HG03066 (cell line): Measurements from ENCODE around the gene CDSN.
A peak's percentile ranks its signal among the peaks of the same experiment; 100 is the strongest.
"Not testable (repeated sequence)": the region's sequence is repeated elsewhere in the genome, so short reads cannot be mapped to it uniquely, and the experiment has no call there.

Source experiments
- ATAC-seq: cut with Tn5 transposase; IDR thresholded peaks from one replicate; pipeline ENCODE4 v1.9.1; 2021; ENCODE audit warnings: low read depth; ENCODE audit not compliant: unreplicated experiment

CDSN gene, protein sequence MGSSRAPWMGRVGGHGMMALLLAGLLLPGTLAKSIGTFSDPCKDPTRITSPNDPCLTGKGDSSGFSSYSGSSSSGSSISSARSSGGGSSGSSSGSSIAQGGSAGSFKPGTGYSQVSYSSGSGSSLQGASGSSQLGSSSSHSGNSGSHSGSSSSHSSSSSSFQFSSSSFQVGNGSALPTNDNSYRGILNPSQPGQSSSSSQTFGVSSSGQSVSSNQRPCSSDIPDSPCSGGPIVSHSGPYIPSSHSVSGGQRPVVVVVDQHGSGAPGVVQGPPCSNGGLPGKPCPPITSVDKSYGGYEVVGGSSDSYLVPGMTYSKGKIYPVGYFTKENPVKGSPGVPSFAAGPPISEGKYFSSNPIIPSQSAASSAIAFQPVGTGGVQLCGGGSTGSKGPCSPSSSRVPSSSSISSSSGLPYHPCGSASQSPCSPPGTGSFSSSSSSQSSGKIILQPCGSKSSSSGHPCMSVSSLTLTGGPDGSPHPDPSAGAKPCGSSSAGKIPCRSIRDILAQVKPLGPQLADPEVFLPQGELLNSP

DNA sequence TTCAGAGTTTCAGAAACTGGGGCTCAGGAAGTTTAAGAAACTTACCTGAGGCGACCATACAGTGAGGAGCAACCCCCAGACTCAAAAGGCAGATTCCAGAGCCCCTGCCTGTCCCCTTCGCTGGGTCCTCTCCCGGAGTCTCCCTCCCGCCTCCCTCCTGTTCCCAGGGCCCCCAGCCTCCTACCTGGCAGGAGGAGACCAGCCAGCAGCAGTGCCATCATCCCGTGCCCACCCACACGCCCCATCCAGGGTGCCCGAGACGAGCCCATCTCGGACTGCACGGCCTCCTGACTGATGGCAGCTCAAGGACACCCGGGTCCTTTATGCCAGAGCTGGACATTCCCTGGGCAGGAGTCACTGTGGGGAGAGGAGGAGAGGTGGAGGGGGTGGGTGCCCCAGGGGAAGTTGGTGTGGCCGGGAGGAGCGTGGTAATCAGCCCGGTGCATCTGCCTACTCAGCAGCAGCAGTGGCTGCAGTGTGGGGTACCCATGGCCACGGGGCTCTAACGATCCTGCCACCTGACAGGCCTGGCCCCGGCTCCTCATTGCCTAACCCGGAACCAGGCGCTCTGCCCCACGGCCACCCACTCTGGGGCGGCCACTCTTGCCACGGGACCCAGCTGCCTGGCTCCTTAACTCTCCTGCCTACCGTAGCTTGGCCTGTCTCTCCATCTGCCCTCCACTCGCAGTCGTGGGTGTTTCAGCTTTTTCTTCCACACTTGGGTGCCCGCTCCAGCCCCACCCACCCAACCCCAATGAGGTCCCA, at the start of gene CDSN:
CDSN (minus strand) TSS at position 296 of the 765 bp plus-strand sequence; CDS start at position 269, 27 bp downstream.
- ATAC-seq = no peak

DNA sequence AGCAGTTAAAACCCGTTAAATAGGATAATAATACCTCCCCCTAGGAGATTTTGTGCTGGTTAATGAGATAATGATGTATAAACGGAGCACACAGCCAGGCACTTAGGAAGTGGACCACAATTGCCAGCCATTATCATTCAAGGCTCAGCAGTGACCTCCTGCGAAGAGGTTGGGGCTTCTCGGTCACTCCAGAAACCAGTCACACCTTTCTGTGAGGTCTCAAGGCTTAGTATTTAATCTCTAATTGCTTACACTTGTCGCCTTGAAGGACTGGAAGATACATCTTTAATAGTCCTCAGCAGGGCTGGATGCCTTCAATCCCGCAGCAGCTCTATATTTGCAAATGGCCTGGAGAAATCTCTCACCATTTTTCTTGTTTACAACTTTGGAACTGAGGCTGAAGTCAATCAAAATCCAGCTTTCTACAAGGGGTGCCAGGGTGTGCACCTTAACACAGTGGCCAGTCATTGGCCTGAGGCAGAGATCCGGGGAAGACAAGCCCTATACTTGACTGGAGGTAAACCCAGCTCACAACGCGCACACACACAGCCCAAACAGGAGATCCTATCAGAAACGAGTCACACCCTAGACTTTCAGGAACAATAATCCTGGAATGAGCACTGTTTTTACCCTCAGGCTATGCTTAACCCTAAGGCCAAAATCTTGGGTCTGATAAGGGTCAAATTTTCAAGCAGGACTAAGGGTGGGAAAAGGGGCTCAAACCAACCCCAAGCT, 49.0 kb upstream of the CDSN start:
- no peak for ATAC-seq

DNA sequence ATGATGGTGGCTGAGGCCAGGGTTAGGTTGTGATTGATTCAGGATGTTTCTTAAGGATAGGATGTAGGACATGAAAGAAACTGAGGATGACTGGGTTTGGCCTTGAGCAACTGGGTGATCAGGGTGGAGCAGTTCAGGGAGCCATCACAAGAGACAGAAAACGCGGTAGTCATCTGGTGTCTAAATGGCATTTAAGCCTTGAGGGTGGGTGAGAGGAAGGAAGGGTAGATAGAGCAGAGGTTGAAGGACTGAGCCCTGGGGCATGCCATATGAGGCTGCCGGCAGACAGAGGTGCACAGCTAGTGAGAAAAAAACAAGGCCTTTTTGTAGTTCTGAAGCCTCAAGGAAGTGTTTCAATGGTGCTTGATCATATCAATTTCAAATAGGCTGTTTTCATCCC, 48.4 kb upstream of the CDSN start:
- ATAC-seq = no peak

DNA sequence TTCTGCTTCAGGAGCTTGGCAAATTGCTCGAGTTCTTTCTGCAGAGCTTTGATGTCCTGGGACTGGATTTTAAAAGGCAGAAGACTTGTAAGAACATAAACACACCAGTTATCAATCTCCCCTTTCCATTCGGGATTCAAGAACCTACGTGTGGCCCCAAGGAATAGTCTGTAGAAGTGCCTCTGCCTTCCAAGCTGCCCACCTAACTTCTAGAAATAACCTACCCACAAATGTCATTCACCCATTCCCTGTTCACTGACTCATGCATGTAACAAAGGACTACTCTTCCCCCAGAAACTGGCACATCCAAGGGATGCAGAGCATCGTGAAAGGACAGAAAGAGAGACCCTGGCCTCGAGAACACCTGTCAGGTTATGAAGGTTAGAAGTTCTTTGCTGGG, 45.7 kb upstream of the CDSN start:
- no peak for ATAC-seq

DNA sequence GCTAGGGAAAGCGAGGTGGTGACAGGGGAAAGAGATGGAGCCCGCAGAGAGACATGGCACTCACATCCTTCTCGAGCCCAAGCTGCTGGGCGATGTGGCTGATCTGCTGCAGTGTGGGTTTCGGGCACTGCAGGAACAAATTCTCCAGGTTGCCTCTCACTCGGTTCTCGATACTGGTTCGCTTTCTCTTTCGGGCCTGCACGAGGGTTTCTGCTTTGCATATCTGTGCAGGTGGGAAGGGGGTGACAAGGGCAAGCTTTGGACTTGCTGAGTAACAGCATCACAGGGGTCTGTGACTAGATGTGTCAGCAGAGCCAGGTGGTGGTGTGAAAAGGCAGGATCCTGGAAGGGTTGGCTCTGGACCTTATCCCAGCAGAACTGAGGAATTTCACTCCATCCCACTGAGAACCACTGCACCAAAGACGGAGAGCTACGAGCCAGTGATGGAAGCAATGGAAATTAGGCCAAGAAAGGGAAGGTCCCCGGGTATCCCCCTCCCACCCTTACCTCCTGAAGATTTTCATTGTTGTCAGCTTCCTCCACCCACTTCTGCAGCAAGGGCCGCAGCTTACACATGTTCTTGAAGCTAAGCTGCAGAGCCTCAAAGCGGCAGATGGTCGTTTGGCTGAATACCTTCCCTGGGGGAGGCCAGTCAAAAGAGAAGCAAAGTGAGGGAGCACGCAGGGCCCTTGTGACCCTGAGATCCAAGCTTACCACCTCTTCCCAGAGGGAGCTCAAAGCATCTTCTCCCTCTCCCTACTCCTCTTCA, 45.0 kb upstream of the CDSN start:
- ATAC-seq = peak; percentile 70

DNA sequence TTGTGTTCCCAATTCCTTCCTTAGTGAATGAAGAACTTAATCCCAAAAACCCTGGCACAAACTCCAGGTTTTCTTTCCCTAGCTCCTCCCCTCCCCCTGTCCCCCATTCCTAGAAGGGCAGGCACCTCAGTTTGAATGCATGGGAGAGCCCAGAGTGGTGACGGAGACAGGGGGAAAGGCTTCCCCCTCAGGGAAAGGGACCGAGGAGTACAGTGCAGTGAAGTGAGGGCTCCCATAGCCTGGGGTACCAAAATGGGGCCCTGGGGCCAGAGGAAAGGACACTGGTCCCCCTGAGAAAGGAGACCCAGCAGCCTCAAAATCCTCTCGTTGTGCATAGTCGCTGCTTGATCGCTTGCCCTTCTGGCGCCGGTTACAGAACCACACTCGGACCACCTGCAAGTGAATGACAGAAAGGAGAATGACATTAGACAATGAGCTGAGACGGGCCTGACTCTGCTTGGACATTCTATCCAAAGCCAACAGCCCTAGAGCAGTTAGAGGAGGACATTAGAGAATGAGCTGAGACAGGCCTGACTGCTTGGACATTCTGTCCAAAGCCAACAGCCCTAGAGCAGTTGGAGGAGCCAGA, 44.3 kb upstream of the CDSN start:
- ATAC-seq = not testable (repeated sequence)

DNA sequence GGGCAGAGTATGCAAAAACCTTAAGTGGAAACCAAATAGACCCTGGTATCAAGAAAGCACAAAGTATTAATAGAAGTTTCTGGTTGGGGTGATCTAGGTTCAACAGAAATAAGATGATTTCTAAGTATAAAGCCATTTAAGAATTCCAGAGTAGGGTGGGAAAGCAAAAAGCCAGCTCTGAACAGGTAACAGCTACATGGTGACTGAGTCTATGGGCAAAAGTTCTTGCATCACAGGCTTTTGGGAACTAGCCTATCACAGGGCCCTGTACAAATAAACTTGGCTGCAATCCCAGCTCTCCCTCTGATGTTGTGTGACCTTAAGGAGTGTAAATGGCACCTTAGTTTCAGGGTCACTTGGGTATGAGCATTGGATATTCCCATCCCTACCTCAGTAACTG, 43.7 kb upstream of the CDSN start:
- ATAC-seq = no peak

DNA sequence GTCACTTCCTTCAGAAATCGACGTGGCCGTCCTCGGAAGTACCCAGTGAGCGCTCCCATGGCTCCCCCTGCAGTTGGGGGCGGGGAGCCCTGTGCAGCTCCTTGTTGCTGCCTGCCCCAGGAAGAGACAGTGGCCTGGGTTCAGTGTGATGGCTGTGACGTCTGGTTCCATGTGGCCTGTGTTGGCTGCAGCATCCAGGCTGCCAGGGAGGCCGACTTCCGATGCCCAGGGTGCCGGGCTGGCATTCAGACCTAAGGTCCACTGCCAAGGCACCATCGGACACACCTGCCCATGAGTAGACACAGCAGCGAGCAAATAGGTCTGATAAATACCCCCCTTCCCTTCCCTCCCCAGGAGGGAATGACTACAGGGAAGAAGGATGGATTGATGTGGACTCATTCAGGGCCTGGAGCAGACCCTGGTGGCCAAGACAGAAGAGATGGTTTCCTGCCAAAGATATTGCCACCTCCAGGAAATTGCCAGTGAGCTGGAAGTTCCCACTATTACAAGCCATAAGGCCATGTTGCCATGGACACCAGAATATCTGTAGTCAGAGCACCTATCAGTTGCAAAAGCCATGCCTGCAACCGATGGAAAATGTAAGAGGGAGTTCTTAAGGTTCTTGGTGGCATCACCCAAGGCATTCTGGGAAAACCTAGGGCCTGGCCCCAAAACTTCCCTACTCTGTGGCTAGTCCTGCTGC, 42.4 kb upstream of the CDSN start:
- no peak for ATAC-seq

DNA sequence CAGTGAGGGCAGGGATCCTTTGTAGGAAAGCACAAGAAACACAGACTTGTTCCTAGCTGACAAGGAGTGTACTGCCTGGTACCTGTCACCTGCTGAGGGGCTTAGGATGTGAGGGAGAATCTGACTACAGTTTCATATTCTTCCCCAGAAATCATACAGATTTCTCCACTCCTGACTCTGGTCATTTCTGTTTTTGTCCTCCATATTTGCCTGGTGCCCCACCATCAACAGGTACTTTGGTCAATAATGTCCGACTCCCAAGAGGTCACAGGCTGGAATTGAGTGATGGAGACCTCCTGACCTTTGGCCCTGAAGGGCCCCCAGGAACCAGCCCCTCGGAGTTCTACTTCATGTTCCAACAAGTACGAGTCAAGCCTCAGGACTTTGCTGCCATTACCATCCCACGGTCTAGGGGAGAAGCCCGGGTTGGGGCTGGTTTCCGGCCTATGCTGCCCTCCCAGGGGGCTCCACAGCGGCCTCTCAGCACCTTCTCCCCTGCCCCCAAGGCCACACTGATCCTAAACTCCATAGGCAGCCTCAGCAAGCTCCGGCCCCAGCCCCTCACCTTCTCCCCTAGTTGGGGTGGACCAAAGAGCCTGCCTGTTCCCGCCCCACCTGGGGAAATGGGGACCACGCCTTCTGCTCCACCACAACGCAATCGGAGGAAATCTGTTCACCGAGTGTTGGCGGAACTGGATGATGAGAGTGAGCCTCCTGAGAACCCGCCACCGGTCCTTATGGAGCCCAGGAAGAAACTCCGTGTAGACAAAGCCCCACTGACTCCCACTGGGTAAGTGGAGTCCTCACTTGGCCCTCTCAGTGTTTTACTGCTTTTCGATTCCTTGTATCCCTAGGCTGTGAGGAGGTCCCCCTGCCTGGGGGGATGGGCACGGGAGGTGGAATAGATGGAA, 41.2 kb upstream of the CDSN start:
- no peak for ATAC-seq

DNA sequence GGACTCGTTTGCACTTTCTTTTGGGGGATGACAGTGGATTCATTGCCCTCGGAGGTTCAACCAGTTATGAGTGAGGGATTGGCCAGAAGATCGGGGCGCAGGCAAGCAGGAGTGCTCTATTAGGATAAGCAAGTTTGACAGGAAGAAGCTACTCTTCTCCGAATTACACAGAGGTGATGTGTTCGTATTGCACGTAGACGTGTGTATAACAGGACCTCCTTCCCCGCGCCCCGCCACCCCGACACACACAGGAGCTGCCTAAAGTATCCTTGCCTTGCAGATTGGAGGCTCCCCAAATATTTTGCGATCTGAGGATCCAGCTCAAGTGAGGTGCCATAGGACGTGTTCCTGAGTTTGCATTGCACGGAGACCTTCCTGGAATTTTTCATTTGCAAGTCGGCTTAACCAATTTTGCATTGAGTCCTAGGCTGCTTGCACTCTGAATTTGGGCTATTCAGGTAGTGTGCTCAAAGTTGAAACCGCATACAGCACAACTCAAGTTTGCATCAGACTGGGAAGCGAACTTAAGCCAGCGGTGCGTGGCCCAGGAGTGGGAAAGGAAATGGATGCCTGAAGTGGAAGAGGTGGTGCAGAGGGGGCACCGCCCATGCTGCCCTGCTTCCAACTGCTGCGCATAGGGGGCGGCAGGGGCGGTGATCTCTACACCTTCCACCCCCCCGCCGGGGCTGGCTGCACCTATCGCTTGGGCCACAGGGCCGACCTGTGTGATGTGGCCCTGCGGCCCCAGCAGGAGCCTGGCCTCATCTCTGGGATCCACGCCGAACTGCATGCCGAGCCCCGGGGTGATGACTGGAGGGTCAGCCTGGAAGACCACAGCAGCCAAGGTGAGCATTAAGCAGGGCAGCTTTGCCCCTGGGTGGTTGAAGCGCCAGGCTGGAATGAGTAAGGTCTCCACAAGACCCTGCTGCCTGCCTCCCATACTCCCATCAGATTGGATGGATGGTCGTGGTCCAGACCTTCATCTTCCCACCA, 38.9 kb upstream of the CDSN start:
- no peak for ATAC-seq

DNA sequence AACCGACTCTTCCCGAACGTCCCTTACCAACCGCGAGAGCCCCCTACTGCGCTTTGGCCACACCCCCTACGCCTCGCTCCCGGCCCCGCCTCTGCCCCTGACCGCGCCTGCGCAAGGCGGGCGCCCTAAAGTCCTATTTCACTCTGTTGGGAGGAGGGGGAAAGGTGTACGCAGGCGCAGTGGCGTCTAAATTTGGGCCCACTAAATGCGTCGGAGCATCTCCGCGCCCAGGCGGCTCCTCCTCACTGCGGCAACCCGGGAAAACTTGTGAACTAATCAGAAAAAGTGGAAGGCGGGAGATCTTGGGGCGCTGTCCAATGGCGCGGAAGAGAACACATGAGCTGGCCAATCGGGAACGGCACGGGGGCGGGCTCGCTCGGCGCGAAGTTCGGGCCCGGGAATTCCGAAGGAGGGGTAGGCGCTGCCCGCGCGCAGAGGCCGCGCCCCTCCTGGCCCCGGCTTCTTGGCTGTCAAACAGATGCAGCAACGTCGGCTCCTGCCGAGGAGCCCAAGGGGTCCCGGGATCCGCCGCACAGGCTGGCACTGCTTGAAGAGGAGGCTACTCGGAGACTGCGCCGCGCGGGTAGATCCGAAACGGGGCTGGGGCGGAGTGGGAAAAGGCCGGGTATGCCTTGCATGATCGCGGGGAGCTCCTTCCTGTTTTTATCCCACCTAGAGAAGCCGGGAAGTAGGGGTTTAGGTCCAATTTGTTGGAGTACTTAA, 38.1 kb upstream of the CDSN start, which contains the start of gene TCF19:
TCF19 (plus strand) TSS at position 450 of the 723 bp plus-strand sequence. CDS start 881 bp downstream, outside the sequence.
- peak; percentile 91 for ATAC-seq

DNA sequence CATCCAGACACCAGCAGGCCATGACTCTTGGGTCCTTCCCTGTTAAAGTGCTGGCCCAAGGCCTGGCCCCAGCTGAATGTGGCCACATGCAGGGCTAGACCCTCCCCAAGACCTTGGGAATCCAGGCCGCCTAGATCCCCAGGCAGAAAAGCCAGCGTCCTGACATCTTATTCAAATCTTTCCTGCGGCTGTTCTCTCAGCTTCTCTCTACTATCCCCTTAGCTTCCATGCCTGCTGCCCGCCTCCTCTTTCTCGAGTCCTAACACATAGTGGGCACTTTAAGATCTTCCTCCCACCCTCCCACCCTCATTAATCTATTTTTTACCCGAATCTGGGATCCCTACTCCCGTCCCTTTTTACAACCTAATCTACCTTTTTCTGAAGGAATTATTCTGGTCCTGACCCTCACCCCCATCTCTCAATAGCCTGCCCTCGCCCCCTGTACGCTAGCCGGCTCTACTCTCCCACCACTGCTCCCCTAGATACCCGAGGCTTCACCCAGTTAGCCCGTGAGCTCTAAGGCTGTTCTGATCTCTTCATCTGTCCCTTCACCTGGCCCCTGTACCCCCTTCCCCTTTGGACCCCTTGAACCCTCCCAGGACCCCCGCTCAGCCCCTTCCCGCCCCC, 37.4 kb upstream of the CDSN start, which contains the start of gene CCHCR1:
CCHCR1 (minus strand) TSS at position 290 of the 627 bp plus-strand sequence; CDS start at position 88, 202 bp downstream.
- peak; percentile 10 for ATAC-seq

DNA sequence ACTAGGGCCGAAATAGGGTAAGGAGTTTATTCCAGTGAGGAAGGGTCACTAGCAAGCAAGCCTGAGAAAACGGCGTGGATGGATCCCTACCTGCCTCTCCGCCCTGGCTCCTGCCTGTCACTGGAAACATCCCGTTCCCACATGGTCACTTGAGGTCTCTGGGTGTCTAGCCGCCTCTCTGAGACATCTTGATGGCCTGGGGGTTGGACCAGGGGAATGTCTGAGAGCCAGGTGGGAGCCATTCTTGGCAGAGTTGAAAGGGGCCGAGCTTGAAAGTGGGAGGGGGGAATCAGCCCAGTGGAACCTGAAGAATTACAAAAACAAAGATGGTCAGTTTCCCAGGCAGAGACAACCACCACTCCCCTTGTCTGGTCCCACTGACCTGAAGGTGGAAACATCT, 36.4 kb upstream of the CDSN start:
- no peak for ATAC-seq

DNA sequence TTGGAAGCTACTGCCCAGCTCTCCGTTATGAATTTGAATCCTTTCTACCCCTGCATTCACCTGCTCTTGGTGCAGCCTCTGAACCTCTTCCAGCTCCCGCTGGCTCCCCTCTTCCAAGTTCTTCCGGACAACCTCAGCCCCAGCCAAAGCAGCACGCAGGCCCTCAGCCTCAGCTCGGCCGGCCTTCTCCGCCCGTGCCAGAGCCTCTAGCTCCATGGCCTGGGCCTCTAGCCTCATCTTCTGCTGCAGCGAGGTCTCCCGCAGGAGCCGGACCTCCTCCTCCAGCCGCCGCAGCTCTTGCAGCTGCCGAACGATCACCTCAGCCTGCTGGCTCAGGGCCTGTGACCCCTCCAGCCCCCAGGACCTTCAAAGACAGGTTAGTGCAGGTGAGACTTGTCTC, 34.2 kb upstream of the CDSN start:
- no peak for ATAC-seq

DNA sequence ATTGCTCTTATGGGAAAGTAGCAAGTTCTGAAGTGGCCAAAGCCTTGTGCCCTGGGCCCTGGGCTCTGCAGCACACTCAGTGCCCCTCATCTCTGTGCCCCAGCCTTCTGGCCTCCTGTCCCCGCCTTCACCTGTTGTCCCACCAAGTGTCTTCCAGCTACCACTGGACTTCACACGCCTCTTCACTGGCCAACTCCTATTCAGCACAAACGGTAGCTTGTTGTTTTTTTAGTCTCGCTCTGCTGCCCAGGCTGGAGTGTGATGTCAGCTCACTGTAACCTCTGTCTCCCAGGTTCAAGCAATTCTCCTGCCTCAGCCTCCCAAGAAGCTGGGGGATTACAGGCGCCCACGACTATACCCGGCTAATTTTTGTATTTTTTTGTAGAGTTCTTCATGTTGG, 32.5 kb upstream of the CDSN start:
- no peak for ATAC-seq
